CMK (cell line): Measurements from ENCODE around the gene SLC23A2.

ENCODE experiments used
- DNase-seq: peaks from one replicate; pipeline ENCODE4 v3.0.0-alpha.2; 2010; ENCODE audit warnings: low read depth

Gene SLC23A2

DNA sequence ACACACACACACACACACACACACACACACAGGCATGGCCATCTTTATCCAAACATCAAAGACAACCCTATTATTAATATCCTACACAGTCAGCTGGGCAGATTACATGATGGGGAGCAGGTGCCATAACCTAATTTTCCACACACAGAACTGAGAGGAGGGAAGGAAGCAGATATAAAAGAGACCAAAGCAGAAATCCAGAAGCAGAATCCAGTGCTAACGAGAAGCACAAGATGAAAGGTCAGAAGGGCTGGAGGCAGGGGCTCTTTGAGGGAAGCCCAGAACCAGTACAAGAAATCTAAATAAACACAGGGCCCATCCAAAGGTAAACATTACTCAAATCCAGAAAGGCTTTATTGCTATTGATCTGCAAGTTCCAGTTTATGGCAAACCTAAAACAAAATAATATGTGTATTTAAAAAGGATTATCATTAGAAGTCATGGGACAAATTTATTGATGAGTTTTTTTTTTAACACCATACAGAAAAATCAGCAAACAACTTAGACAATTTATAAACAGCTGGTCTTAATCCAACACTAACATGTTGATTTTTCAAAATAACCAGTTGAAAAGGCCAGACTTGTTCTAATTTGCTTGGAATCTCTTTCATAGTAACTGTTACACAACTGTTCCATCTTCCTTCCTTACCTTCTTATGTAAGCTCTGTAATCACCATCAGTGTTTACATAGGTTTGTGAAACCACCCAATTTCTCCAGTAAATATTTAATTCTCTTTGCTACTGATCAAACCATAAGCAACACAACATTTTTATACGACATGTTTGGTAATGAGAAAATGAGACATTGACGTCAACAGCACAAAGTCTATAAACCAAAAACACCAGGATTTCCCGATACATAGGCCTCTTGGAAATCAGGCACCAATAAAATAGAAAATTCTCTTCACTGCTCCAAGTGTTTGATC lies 34.2 kb downstream of the SLC23A2 start:
- no peak for DNase-seq

DNA sequence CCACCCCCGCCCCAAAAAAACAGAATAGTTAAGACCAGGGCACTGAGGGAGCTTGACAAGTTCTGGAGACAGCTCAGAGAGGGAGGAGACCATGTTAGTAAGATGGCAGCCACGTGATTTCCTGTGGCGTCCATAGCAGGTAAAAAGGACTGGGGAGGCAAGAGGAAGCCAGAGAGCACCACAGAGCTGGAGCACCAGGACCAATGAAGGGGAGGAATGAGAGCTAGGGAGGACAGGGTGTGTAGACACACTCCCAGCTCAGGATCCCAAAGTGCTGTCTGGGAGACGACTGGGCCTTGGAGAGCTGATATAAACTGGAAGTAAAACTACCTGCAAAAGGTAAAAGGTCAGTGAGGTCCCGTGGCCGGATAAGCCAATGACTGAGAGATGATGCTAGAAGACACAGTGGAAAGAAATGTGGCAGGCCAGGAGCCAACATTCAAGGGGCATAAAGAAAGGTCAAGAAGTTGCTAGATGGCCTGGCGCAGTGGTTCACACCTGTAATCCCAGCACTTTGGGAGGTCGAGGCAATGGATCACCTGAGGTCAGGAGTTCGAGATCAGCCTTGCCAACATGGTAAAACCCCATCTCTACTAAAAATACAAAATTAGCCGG lies 39.0 kb downstream of the SLC23A2 start:
- no peak for DNase-seq

DNA sequence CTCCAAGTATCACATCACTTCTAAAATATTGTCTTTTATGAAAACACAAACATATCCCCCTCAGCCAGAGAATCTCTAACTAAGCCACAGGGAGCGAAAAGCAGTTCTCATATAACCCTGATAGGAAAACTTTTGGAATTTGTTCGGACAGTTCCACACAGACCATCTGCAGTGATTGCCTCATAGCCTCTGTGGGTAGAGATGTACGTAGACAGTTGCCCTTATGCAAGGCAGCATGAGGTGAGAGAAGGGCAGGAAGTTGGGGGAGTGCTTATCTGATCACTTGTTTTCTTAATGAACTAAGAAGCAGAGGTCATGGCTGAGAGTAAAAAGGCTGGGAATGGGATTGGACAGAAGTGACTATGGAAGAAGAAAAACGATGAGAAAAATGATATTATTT lies 39.6 kb downstream of the SLC23A2 start:
- no peak for DNase-seq

DNA sequence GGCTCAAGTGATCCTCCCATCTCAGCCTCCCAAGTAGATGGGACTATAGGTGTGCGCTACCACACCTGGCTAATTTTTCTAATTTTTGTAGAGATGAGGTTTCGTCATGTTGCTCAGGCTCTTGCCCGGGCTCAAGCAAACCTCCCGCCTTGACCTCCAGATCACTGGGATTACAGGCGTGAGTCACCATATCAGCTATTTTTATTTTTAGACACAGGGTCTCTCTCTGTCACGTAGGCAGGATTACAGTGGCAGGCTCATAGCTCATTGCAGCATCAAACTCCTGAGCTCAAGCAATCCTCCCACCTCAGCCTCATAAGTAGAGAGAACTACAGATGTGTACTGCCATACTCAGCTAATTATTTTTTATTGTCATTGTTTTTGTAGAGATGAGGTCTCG lies 41.7 kb downstream of the SLC23A2 start:
- DNase-seq, result no peak

DNA sequence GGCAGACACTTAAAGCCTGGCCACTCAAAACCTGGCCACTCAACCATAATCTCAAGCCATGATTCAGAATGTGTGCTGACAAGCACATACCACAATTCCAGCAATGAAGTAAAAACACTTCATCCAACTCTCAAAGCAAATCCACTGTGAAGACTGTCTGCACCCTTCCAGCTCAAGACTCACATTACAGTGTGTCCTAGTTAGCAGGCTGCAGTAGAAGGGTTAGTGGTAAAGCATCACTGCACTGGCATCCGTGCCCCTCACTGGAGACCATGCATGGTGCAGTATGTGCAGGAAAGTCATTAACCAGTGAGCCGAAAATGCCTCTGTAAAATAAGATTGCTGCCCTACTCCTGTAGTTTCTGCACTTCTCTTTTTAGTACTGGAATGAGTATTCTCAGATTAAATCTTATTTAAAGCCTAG lies 43.4 kb downstream of the SLC23A2 start:
- DNase-seq, result no peak

DNA sequence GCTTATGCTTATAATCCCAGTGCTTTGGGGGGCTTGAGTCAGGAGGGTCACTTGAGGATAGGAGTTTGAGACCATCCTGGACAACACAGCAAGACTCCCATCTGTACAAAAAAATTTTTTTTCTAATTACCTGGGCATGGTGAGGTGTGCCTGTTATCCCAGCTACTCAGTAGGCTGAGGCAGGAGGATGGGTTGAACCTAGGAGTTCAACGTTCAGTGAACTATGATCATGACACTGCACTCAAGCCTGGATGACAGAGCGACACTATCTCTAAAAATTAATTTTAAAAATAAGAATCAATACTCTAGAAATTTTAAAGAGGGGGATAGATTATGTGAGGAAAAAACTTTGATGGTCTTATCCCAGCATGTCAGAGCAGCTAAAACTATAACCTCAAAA lies 44.1 kb downstream of the SLC23A2 start:
- DNase-seq, result no peak

DNA sequence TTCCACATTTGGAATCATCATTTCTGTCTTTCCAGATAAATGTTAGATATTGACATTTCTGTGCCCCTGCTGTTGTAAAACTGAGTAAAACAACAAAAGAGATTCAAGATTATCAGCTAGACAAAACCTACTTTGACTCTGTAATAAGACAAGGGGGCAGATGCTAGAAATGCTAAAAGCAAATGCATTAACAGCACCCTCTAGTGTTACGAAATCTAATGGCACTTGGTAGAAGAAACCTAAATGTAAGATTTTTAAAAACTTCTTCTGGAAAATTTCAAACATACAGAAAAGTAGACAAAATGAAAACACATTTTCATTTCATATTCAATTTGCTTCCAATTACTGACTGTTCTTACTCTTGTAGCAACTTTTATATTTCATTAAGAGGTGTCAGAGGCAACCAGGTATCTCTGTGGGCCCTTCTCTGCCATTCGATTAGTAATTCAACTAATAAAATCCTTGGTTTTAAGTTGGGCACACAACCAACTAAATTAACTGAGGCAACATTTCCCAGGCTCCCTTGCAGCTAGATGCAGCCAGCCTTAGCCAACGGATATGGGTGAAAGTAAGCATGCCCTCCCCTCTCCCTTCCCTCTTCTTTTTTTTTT lies 45.0 kb downstream of the SLC23A2 start:
- no peak for DNase-seq

DNA sequence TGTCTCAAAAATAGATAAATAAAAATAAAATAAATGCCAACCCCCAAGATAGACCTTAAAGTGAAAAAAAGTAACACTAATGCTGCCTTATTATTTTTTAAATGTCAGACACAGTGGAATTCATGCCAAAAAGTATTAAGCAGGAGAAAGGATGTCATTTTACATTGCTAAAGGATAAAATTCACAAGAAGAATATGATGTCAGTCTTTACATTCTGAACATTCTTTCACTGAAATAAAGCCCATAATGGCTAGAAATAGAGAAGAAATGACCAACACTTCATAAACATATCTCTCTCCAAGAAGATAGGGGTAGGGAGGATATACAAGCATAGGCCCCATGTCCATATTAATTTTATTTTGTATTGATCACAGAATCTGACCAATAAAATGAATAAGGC lies 47.4 kb downstream of the SLC23A2 start:
- no peak for DNase-seq

DNA sequence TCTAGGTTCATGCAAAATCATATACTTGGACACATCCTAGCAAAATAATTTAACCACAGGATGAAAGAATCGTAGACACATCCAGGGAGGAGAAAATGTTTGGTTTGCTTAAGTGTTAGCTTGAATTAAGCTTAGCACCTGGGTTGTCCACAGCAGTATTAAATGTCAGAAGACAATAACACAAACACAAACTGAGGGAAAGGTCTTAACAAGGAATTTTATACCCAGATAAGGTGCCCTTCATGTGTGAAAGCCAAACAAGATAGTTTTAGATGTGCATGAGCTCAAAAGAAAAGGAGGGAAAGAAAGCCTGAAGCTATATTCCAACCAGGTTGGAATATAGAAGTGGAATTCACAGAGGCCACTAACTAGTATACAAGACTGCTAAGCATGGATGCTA lies 49.1 kb downstream of the SLC23A2 start:
- DNase-seq, result no peak

DNA sequence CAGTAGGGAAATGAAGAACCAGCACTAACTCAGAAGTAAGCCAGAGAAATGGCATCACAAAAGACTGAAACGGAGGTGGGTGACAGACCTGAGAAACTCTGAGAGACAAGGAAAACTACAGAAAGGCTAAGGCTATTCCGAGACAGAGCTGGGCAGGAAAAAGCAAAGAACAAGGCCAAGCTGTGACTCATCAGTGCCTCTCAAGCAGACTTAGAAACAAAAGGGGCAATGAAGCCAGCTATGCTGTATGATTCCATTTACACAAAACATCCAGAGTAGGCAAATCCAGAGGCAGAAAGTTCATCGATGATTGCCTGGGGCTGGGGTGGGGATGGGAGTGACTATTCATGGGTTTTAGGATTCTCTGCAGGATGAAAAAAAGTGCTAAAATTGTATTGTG lies 50.0 kb downstream of the SLC23A2 start:
- DNase-seq, result no peak

DNA sequence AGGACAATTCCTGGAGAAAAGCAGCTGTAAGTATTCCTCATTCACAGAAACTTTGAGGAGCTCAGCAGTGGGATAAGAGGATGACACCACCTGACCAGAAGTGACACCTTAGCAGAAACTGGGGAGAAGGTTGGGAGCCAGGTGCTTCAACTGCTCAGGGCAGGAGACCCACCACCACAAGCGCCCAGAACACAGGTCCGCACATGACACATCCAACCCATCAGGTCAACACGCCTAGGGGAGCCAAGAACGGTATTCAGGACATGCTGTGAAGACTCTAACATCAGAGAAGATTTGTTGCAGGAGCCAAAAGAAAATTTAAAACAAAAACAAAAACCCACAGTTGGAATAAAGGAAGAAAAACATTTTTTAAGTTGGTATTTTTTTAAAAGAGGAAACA lies 50.5 kb downstream of the SLC23A2 start:
- no peak for DNase-seq

DNA sequence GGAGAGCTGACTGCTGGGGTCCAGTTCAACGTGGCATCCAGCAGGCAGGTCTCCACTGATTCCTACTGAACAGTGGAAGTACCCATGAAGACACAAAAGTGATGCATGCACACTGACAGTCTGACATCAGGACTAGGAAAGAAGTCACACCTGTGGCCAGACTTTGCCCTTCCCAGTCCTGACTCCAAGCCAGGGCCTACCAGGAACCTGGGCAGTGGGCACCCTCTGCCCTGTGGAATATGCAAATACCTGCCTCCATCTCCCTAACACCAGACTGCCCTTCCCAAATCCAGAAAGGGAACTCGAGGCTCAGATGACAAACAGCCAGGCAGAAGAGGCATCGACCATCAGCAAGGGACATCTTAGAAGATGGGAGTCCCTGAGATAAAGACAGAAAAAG lies 50.9 kb downstream of the SLC23A2 start:
- no peak for DNase-seq

DNA sequence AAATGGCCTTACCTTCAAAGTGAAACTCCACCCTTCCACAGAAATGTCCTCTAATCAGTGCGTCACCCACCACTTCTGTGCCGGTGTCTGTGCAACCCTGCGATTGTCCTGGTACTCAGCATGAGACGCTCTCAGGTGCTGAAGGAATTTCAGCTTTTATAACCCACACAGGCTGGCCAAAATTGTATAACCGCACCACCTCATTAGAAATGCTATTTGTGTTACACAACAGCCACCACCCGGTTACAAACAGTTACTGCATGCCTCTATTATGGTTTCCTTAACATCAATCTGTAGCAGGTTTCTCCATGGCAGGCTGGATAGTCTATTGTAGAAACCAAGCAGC lies 51.5 kb downstream of the SLC23A2 start:
- no peak for DNase-seq

DNA sequence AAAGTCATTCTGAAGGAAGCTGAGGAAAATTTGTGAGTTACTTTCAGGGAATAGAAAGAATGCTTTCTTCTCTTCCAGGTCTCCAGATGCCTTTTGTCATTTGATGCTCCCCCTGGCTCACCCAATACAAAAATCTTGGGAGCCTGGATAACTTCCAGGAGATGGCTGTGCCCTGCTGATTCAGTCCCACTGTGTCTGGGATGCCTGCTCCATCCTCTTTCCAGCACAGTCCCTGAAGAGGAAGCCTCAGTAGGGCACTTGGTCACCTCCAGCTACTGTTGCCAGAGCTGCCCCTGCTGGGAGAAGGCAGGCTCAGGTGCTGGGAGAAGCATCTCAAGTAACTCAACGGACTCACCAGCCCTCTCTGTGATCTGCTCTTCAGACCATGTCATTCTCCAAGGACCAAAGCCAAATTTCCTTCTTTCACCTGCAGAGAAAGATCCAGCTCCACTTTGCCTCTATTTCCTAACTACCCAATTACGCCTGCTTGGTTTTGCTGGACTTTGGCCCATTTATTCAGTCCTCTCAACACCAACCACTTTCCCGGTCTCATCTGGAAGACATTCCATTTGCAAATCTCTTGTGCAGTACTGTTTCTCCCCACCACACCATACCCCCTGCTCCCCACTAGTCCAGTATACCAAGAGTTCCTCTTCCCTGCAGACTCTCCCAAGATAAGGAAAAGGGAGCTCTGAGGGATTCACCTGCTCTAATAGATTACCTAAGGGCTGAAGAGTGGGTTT lies 53.3 kb downstream of the SLC23A2 start:
- DNase-seq, result no peak

DNA sequence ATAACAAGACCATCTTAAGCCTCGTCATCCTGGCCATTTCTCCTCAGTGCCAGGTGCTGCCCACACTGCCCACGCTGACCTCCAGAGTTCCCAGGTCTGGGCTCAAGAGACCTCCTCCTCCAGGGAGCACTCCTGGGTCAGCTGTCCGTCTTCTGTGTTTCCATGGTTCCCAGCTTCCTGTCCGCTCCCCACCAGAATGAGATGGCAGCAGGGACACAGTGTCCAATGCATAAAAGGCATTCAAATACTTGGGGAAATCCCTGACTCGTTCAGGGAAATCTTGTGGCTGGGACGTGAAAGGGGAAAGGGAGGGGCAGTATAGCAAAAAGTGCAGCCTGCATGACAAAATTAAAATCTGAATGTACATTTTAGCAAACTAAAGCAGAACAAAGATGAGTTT lies 54.3 kb downstream of the SLC23A2 start:
- DNase-seq, result no peak

DNA sequence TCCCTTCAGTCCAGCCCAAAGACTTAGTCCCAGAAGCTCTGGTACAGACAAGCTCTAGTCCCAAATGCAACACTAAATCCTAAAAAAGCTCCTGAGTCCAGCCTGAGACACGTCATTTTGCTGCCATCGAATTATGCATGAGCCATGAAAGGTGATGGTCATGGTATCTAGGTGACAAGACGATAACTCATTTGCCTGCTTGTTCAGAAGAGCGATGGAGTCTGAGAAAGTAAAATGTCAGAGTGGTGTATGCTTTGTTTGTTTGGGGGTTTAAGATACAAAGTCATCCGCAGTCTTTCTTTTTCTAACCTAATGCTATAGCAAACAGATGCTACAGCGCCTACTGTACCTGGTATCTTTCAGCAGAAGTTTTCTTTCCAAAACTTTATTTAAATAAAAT lies 54.7 kb downstream of the SLC23A2 start:
- no peak for DNase-seq

DNA sequence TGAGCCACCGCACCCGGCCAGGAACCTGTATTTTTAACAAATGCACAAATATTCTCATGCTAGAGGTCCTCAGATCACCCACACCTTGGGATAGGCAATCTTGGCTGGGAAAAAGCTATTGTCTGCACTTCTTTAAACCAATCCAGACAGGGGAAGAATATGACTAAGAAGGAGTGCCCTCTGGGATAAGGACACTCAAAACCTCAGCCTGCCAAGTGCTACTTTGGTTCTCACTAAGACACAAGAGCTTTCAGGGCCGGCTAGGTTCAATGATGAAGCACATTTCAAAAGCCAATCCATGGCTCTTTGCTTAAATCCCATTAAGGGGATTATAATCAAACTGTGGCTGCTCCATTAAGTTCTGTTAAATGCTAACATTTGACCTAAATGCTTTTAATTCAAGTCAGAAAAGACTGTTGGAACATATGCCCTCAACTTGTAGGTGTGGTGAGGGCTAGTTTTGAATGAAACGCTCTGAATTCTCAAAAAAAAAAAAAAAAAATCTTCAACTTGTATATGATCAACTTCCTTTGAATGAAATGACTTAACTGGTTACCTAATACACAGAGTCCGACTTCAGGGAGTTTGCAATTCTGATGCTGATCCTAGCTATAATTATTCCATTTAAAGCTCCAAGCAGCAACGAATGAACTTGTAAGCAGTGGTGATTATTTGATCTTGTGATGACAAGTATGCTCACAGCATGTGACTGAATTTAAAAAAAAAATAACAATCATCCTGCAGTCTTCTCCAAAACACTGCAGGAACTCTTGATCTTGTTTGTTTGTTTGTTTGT lies 56.6 kb downstream of the SLC23A2 start:
- no peak for DNase-seq

DNA sequence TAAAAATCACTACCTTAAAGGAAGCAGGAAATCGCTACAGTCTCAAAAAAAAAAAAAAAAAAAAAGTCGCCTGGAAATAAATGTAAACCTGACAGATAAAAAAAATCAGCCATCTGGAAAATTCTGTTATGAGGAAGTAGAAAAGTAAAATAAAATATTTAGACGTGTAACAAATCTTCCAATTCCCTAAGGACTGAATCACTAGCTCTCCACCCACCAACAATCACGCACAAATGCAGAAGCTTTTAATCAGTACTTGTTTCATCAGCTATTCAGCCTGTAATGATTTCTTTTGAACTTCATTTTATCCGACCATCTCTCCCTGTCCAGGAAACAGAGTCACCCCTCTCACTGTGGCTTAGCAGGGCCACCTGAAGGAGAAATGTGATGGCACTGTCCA lies 59.0 kb downstream of the SLC23A2 start:
- no peak for DNase-seq

DNA sequence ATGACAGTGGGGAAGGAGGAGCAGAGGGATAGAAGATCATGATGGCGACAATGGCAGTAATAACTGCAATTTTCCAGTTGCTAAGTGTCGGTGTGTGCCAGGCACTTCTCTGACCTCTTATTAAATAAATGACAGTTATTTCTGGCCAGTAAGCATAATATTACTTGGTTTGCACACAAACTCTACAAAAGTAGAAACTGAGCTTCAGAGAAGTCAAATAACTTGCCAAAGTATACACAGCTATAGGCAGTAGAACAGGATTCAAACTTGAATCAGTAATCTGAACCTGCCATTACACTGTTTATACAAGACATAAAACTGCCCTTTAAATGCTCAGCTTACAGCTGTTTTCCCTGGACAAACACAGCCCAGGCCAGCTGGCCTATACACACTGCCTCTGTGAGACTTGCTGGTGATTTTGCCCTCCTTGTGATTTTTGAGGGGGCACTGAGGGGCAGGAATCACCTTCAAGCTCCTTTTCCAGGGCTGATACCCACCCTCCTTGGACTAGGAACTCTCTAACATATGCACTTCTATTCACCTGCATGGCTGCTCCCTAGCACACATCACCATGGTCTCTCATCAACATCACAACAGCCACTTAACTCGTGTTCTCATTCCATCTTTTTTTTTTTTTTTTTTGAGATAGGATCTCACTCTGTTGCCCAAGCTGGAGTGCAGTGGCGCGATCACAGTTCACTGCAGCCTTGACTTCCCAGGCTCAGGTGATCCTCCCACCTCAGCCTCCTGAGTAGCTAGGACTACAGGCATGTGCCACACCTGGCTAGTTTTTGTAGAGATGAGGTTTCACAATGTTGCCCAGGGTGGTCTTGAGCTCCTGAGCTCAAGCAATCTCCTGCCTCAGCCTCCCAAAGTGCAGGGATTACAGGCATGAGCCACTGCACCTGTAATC lies 63.6 kb downstream of the SLC23A2 start:
- DNase-seq, result no peak

DNA sequence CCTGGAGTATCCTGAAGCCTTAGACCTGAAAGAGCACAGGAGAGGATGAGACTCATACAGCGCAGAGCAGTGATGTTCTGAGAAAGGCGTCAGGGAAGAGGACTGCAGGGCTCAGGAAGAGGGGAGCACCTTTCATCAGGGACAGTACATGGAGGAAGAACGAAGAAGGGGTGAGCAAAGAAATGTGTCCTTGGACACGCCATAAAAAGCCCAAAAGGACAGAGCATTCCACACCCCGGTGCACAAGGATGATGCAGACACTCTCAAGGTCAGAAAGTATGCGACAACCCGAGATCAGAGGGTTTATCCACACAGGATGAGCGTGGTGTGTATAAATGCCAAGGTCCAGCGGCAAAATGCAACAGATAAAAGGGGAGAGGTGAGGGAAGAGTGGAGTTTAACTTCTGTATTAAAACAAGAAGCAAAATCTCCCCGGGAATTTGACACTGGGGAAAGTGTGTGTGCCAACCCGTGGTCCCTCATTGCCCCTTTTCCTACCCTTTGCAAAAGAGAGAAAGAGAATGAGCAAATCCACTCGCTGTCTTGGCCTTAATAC lies 64.4 kb downstream of the SLC23A2 start:
- no peak for DNase-seq
